Measurements from ENCODE around the gene RNMT.
"Not testable (repeated sequence)": the region's sequence is repeated elsewhere in the genome, so short reads cannot be mapped to it uniquely, and the experiment has no call there.

Gene RNMT
- total RNA-seq: 159 to 208 reads per million in 2 donors

- peak; percentile 85 to 98 (median 88) for DNase-seq
These were observed at the start of gene RNMT, which contains the start of gene FAM210A for GRCh38 chr18:13726232-13726971. Gene RNMT (plus strand): TSS chr18:13726673. CDS start chr18:13731518, 4,845 bp downstream. Gene FAM210A (minus strand): TSS chr18:13726558. CDS start chr18:13682077, 44,481 bp downstream.

GRCh38 chr18:13677350-13677749 is 49.1 kb upstream of the RNMT start:
- DNase-seq: not testable (repeated sequence)

GRCh38 chr18:13680612-13681011 is 45.9 kb upstream of the RNMT start:
- DNase-seq: no peak

- DNase-seq: no peak
These were observed 44.8 kb upstream of the RNMT start for GRCh38 chr18:13681701-13682100.

GRCh38 chr18:13684546-13684945 is 41.9 kb upstream of the RNMT start:
- DNase-seq: no peak

- DNase-seq: no peak
These were observed 38.0 kb upstream of the RNMT start for GRCh38 chr18:13688191-13689136.

- not testable (repeated sequence) for DNase-seq
These were observed 36.4 kb upstream of the RNMT start for GRCh38 chr18:13690060-13690459.

- DNase-seq: not testable (repeated sequence)
These were observed 31.1 kb upstream of the RNMT start for GRCh38 chr18:13695337-13695736.

GRCh38 chr18:13696961-13697360 is 29.5 kb upstream of the RNMT start:
- DNase-seq: no peak

- DNase-seq: no peak
These were observed 26.3 kb upstream of the RNMT start for GRCh38 chr18:13700153-13700552.

GRCh38 chr18:13703899-13704298 is 22.6 kb upstream of the RNMT start:
- DNase-seq: peak in 1 of 5 experiments; percentile 38

GRCh38 chr18:13710414-13710831 is 16.1 kb upstream of the RNMT start:
- no peak for DNase-seq

- DNase-seq: no peak
These were observed 13.9 kb upstream of the RNMT start for GRCh38 chr18:13712400-13713131.

GRCh38 chr18:13713455-13714055 is 12.9 kb upstream of the RNMT start:
- no peak for DNase-seq

GRCh38 chr18:13715330-13715729 is 11.1 kb upstream of the RNMT start:
- DNase-seq: no peak

- no peak for DNase-seq
These were observed 9.6 kb upstream of the RNMT start for GRCh38 chr18:13716916-13717315.

GRCh38 chr18:13720123-13720522 is 6.3 kb upstream of the RNMT start:
- no peak for DNase-seq

- no peak for DNase-seq
These were observed 5.6 kb upstream of the RNMT start for GRCh38 chr18:13720847-13721246.

GRCh38 chr18:13725566-13726231 is 774 bp upstream of the RNMT start:
- peak in 1 of 5 experiments; percentile 19 for DNase-seq

- peak in 2 of 5 experiments; percentile 10 to 58 for DNase-seq
These were observed 479 bp downstream of the RNMT start for GRCh38 chr18:13726972-13727331.

GRCh38 chr18:13730481-13730880 is 4.0 kb downstream of the RNMT start:
- DNase-seq: peak in 1 of 5 experiments; percentile 84

GRCh38 chr18:13735681-13736080 is 9.2 kb downstream of the RNMT start:
- no peak for DNase-seq
